ENCODE results near the gene HMX2. TPM values are rescaled to one million over a fixed set of nuclear protein-coding genes. Genes with fewer than 3 reads are reported as not detected.

Gene HMX2
- total RNA-seq, 2 donors from 2014 or later, result not detected

- DNase-seq, result no peak
- intact Hi-C loops (cut with DNase I), result no loop called here
- no peak for ATAC-seq
Observed at GRCh38 chr10:123136806-123137642, 10.9 kb upstream of the HMX2 start.

- no peak for ATAC-seq
- intact Hi-C loops (cut with DNase I), result no loop called here
- DNase-seq, result no peak
Observed at GRCh38 chr10:123139165-123139520, 8.8 kb upstream of the HMX2 start.

GRCh38 chr10:123139521-123140163 is 8.3 kb upstream of the HMX2 start:
- ATAC-seq (no peak), DNase-seq (no peak)
- intact Hi-C loops (cut with DNase I), result no loop called here

- ATAC-seq (no peak), DNase-seq (no peak)
- intact Hi-C loops (cut with DNase I), result no loop called here
Observed at GRCh38 chr10:123140164-123140982, 7.6 kb upstream of the HMX2 start.

- no peak for ATAC-seq
- intact Hi-C loops (cut with DNase I), result no loop called here
- DNase-seq, result no peak
Observed at GRCh38 chr10:123140983-123141390, 6.9 kb upstream of the HMX2 start.

- intact Hi-C loops (cut with DNase I), result no loop called here
- ATAC-seq (no peak), DNase-seq (no peak)
Observed at GRCh38 chr10:123141791-123142700, 5.9 kb upstream of the HMX2 start.

GRCh38 chr10:123142701-123143161 is 5.2 kb upstream of the HMX2 start:
- no peak for DNase-seq
- intact Hi-C loops (cut with DNase I), result no loop called here
- no peak for ATAC-seq

- intact Hi-C loops (cut with DNase I), result no loop called here
- DNase-seq, result no peak
- ATAC-seq, result no peak
Observed at GRCh38 chr10:123143162-123143824, 4.6 kb upstream of the HMX2 start.

GRCh38 chr10:123143825-123144168 is 4.1 kb upstream of the HMX2 start:
- ATAC-seq (no peak), DNase-seq (no peak)
- intact Hi-C loops (cut with DNase I), result no loop called here

- no peak for DNase-seq
- ATAC-seq, result no peak
- intact Hi-C loops (cut with DNase I), result no loop called here
Observed at GRCh38 chr10:123144697-123145541, 3.0 kb upstream of the HMX2 start.

- DNase-seq (no peak), ATAC-seq (no peak)
- intact Hi-C loops (cut with DNase I), result no loop called here
Observed at GRCh38 chr10:123145542-123146012, 2.4 kb upstream of the HMX2 start.

GRCh38 chr10:123146013-123146893 is 1.7 kb upstream of the HMX2 start:
- DNase-seq, result no peak
- intact Hi-C loops (cut with DNase I), result no loop called here
- no peak for ATAC-seq

GRCh38 chr10:123146894-123147634 is 872 bp upstream of the HMX2 start:
- ATAC-seq (no peak), DNase-seq (no peak)
- intact Hi-C loops (cut with DNase I), result no loop called here

- intact Hi-C loops (cut with DNase I), result no loop called here
- DNase-seq (no peak), ATAC-seq (no peak)
Observed at GRCh38 chr10:123148414-123149161, 652 bp downstream of the HMX2 start.

GRCh38 chr10:123149162-123149567 is 1.2 kb downstream of the HMX2 start:
- intact Hi-C loops (cut with DNase I), result no loop called here
- DNase-seq, result no peak
- ATAC-seq, result no peak
